K562 (cell line): Measurements from ENCODE around the gene PCBD1. TPM values are rescaled to one million over a fixed set of nuclear protein-coding genes. Genes with fewer than 3 reads are reported as not detected.

Experiments
- BCOR ChIP-seq: fragments of 450-650 bp; IDR thresholded peaks from 2 replicates; pipeline ENCODE4 v1.6.1; 2016
- HDAC8 ChIP-seq: fragments of 450-650 bp; IDR thresholded peaks from 2 replicates; pipeline ENCODE4 v1.6.1; 2016; ENCODE audit warnings: mild to moderate bottlenecking, missing genetic modification characterization, moderate library complexity, missing compliant biosample characterization
- MGA ChIP-seq: fragments of 450-650 bp; IDR thresholded peaks from 2 replicates; pipeline ENCODE4 v1.6.1; 2016; ENCODE audit warnings: mild to moderate bottlenecking, moderate library complexity
- NFE2L1 ChIP-seq: fragments of 450-650 bp; IDR thresholded peaks from 2 replicates; pipeline ENCODE4 v1.6.1; 2016; ENCODE audit warnings: missing genetic modification characterization, low read depth, mild to moderate bottlenecking, missing compliant biosample characterization, moderate library complexity, borderline replicate concordance
- RBM22 ChIP-seq: fragments of 200-400 bp; formaldehyde crosslinking; IDR thresholded peaks from 2 replicates; pipeline ENCODE4 v1.6.1; 2018; ENCODE audit warnings: low read length, low read depth; ENCODE audit not compliant: poor library complexity, severe bottlenecking
- RFX7 ChIP-seq: fragments of 250-450 bp; sonication (Bioruptor Pico); IDR thresholded peaks from 2 replicates; pipeline ENCODE4 v1.5.1; 2021; ENCODE audit warnings: mild to moderate bottlenecking
- SRSF7 ChIP-seq: fragments of 200-400 bp; formaldehyde crosslinking; optimal IDR thresholded peaks from 2 replicates; pipeline ENCODE3; 2017; ENCODE audit warnings: mild to moderate bottlenecking, low read depth, low read length
- ZBTB11 ChIP-seq, 3 experiments: fragments of 200-800 bp in 1 of 3; fragments of 250-450 bp in 1 of 3; fragments of 450-650 bp in 1 of 3; sonication (Bioruptor Pico) in 1 of 3; sonication (Bioruptor generic) in 1 of 3; formaldehyde crosslinking in 1 of 3; IDR thresholded peaks; 2 replicates each; pipeline versions ENCODE4 v1.6.1 to v1.8.0; 2016 to 2022; ENCODE audit warnings: mild to moderate bottlenecking in 2 of 3, missing genetic modification characterization in 2 of 3, missing compliant biosample characterization in 1 of 3, moderate library complexity in 1 of 3
- ZNF274 ChIP-seq: IDR thresholded peaks from 2 replicates; pipeline ENCODE4 v1.6.1; 2011; ENCODE audit warnings: low read depth, mild to moderate bottlenecking, low read length, moderate library complexity, borderline replicate concordance
- ZNF830 ChIP-seq: fragments of 250-450 bp; sonication (Bioruptor Pico); IDR thresholded peaks from 2 replicates; pipeline ENCODE4 v1.5.0; 2021; ENCODE audit warnings: mild to moderate bottlenecking
- polyA plus RNA-seq, 8 experiments: library from polyadenylated mRNA; depleted of rRNA in 4 of 8; stranded (reverse) in 5 of 8; unstranded in 3 of 8; fragments of >200 nt; fragmentation: Nextera tagmentation in 2 of 8; fragmentation: Illumina TruSeq in 1 of 8; extraction: Ambion mirVana in 2 of 8; extraction: Trizol in 1 of 8; gene quantifications; 2 replicates each; pipeline versions ENCODE4 v1.2.1 to v1.2.3, GENCODE V29; 2011 to 2014; ENCODE audit warnings: inconsistent platforms in 1 of 8, missing spikeins in 1 of 8
- total RNA-seq, 7 experiments: library from RNA; depleted of rRNA in 6 of 7; stranded (reverse); fragments of >200 nt in 6 of 7; fragmentation: Illumina TruSeq in 2 of 7; extraction: Trizol in 2 of 7; gene quantifications; 2 replicates each; pipeline versions ENCODE4 v1.2.1 to v1.2.3, GENCODE V29; 2011 to 2021; ENCODE audit warnings: low replicate concordance in 1 of 7

PCBD1 gene
- total and polyA plus RNA-seq, 9 of the 15 experiments (the other 6 are each of a cell fraction or from before 2014, with no cell fraction given) = 14.6 to 109 (median 57.0) TPM

DNA sequence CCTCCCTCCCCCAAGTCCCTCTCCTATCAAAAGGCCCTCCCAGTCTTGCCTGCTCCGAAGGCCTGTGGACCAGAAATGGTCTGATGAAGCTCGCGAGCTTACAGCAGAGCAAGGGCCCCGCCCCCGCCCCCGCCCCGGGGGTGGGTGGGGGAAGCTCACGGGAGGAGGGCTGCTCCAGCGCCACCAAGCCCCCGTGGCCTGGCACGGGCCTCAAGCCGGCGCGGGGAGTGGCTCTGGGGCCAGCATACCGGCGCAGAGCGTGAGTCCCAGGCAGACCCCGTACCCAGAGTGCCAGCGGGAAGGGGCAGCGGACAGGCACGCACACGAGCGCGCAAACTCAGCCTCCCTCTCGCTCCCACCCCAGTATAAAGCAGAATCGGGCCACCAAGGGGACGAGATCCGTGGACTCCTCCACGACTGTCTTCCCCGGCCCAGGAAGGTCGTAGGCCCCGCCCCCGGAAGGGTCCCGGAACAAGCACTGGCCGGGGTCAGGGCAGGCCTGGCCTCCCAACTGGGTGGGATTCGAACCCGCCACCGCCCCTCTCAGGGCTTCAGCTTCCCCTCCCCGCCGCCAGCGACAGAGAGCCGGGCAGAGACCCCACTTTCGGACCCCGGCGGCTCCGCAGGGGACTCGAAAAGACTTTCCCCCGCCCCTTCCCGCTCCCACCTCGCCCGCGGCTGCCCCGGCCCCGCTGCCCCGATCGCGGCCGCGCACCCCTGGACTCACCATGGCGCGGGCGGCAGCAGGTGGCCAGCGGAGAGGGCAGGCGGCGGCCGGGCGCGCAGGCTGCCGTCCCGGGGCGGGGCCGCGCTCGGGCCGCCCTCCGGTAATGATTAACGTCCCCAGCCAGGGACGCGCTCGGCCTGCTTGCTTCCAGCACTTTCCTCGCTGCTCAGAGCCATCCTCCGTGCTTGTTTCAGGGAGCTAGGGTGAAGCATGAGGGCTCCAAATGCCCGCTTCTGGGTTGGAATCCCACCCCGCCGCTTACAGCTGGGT is at the start of gene PCBD1 (continued):
- TF ChIP-seq ZBTB11 (CRISPR knock-in tag; IDR thresholded peaks at IDR 0.05) (peak in 1 of 3 experiments; percentile 50; a peak in 2 of 6 replicates), HDAC8 (no peak), MGA (no peak), NFE2L1 (tag) (no peak), ZNF830 (no peak), SRSF7 (no peak), BCOR (no peak), RBM22 (no peak), RFX7 (CRISPR knock-in tag) (no peak), ZNF274 (no peak)
